OCI-LY7 (cell line): ENCODE results near the gene KLHL1. TPM values are rescaled to one million over a fixed set of nuclear protein-coding genes. Genes with fewer than 3 reads are reported as not detected.

Source experiments
- BruUV-seq: library from RNA; stranded (reverse); fragments of 400-500 nt; replicated peaks from 2 replicates; lab custom pipeline; 2021; lab: Mats Ljungman, UMichigan
- CTCF ChIA-PET: fragments of 300-600 bp; sonication (Branson Sonifier 250); formaldehyde crosslinking; loops from one replicate; lab custom pipeline; 2022; ENCODE audit warnings: antibody characterized with exemption; ENCODE audit not compliant: unreplicated experiment; lab: Charles Lee
- POLR2A ChIA-PET: fragments of 300-600 bp; sonication (Branson Sonifier 250); formaldehyde crosslinking; loops from one replicate; lab custom pipeline; 2022; ENCODE audit warnings: antibody characterized with exemption; lab: Charles Lee
- DNase-seq: peaks from one replicate; pipeline ENCODE4 v3.0.0-alpha.2; 2015; ENCODE audit warnings: low spot score
- H2AFZ ChIP-seq: fragments of 200-600 bp; sonication (generic), shearing (Covaris generic); 2 replicates; pipeline ENCODE4 v1.6.1; 2014; ENCODE audit warnings: mild to moderate bottlenecking, antibody characterized with exemption, low read length, moderate library complexity
- H3K27ac ChIP-seq: fragments of 200-600 bp; sonication (generic); 2 replicates; pipeline ENCODE4 v1.5.1; 2014; ENCODE audit warnings: mixed run types, low read depth, mild to moderate bottlenecking, moderate library complexity, low read length, inconsistent platforms; ENCODE audit not compliant: poor library complexity, severe bottlenecking
- H3K36me3 ChIP-seq: fragments of 200-600 bp; sonication (generic); 2 replicates; pipeline ENCODE4 v1.6.1; 2014; ENCODE audit warnings: mild to moderate bottlenecking, antibody characterized with exemption, low read length, moderate library complexity, mixed read lengths; ENCODE audit not compliant: insufficient read depth
- H3K4me1 ChIP-seq: fragments of 200-600 bp; sonication (generic); 2 replicates; pipeline ENCODE4 v1.5.1; 2014; ENCODE audit warnings: mild to moderate bottlenecking, low read length; ENCODE audit not compliant: insufficient read depth, poor library complexity, severe bottlenecking
- H3K4me2 ChIP-seq: fragments of 200-600 bp; sonication (generic); 2 replicates; pipeline ENCODE4 v1.6.1; 2014; ENCODE audit warnings: mild to moderate bottlenecking, low read length
- H3K4me3 ChIP-seq: fragments of 200-600 bp; sonication (generic); 2 replicates; pipeline ENCODE4 v1.5.1; 2014; ENCODE audit warnings: mild to moderate bottlenecking, low read depth, low read length; ENCODE audit not compliant: poor library complexity, severe bottlenecking
- H3K79me2 ChIP-seq: fragments of 200-600 bp; sonication (generic); 2 replicates; pipeline ENCODE4 v1.6.1; 2016; ENCODE audit warnings: low read depth, mild to moderate bottlenecking, low read length, moderate library complexity, mixed read lengths; ENCODE audit not compliant: insufficient read depth
- H3K9me2 ChIP-seq: fragments of 200-600 bp; sonication (generic); 2 replicates; pipeline ENCODE4 v1.6.1; 2016; ENCODE audit warnings: mild to moderate bottlenecking, low read length, mixed read lengths; ENCODE audit not compliant: insufficient read depth
- H3K9me3 ChIP-seq: fragments of 200-600 bp; sonication (generic); 2 replicates; pipeline ENCODE4 v1.6.1; 2014; ENCODE audit warnings: mild to moderate bottlenecking, mixed run types, low read length, mixed read lengths
- H4K20me1 ChIP-seq: fragments of 200-600 bp; sonication (generic); 2 replicates; pipeline ENCODE4 v1.6.1; 2014; ENCODE audit warnings: mild to moderate bottlenecking, antibody characterized with exemption, low read length, moderate library complexity, mixed read lengths; ENCODE audit not compliant: insufficient read depth
- CTCF ChIP-seq: fragments of 200-600 bp; sonication (generic); conservative IDR thresholded peaks from 2 replicates; pipeline ENCODE4 v1.5.1; 2014; ENCODE audit warnings: mild to moderate bottlenecking, antibody characterized with exemption, low read length, moderate library complexity, mixed read lengths
- EZH2phosphoT487 ChIP-seq: fragments of 200-600 bp; sonication (generic); IDR thresholded peaks from 2 replicates; pipeline ENCODE4 v1.6.1; 2018; ENCODE audit warnings: low read depth, borderline replicate concordance, mild to moderate bottlenecking, mixed run types, antibody characterized with exemption, low read length, moderate library complexity, mixed read lengths
- intact Hi-C: fragments of 100-400 bp; cut with micrococcal nuclease; formaldehyde crosslinking; loops from one replicate; pipeline ENCODE4 v1.10.0; 2022; ENCODE audit not compliant: unreplicated experiment
- total RNA-seq, 2 experiments: library from RNA; depleted of rRNA in 1 of 2; stranded (reverse); fragments of >200 nt in 1 of 2; shearing (Covaris generic) in 1 of 2; gene quantifications; 2 replicates each; pipeline ENCODE4 v1.2.3, GENCODE V29; 2014 to 2022

Gene KLHL1
- total RNA-seq, 2 experiments from 2014 or later = not detected

GRCh38 chr13:69751259-69751658 lies 357.0 kb downstream of the KLHL1 start:
- no peaks in the 10 kb centered on the region for H3K9me3 ChIP-seq
- no peaks in the 10 kb centered on the region for H4K20me1 ChIP-seq
- no peaks in the 10 kb centered on the region for H3K4me1 ChIP-seq
- intact Hi-C loops = loop anchor here (2.0 kb wide), 1 partner anchor 70 kb away; no protein-coding TSS in a partner anchor
- BruUV-seq = no TSS peak
- ChIA-PET CTCF (no interaction called here), POLR2A (no interaction called here)
- H3K4me2 ChIP-seq = no peak overlapping the region
- no peak for TF ChIP-seq EZH2phosphoT487
- no peak for TF ChIP-seq CTCF
- no peak overlapping the region for H3K27ac ChIP-seq
- no peaks in the 10 kb centered on the region for H3K36me3 ChIP-seq
- no peak for DNase-seq
- no peak overlapping the region for H2AFZ ChIP-seq
- no peak overlapping the region for H3K4me3 ChIP-seq
- no peaks in the 10 kb centered on the region for H3K79me2 ChIP-seq
- no peaks in the 10 kb centered on the region for H3K9me2 ChIP-seq

- H4K20me1 ChIP-seq = no peaks in the 10 kb centered on the region
- H3K9me3 ChIP-seq = no peaks in the 10 kb centered on the region
- ChIA-PET CTCF (no interaction called here), POLR2A (no interaction called here)
- TF ChIP-seq CTCF (no peak), EZH2phosphoT487 (no peak)
- no peaks in the 10 kb centered on the region for H3K4me1 ChIP-seq
- no TSS peak for BruUV-seq
- H3K27ac ChIP-seq = no peak overlapping the region
- DNase-seq = no peak
- H3K79me2 ChIP-seq = no peaks in the 10 kb centered on the region
- intact Hi-C loops = no loop called here
- H3K4me2 ChIP-seq = no peak overlapping the region
- H3K36me3 ChIP-seq = no peaks in the 10 kb centered on the region
- no peak overlapping the region for H2AFZ ChIP-seq
- H3K4me3 ChIP-seq = no peak overlapping the region
- H3K9me2 ChIP-seq = no peaks in the 10 kb centered on the region
Measured at GRCh38 chr13:69737129-69737935, 370.9 kb downstream of the KLHL1 start.

- Histone ChIP-seq H3K4me2 (no peak overlapping the region), H3K4me3 (no peak overlapping the region), H3K79me2 (no peaks in the 10 kb centered on the region), H3K27ac (no peak overlapping the region), H3K9me3 (no peaks in the 10 kb centered on the region), H3K4me1 (no peaks in the 10 kb centered on the region), H3K9me2 (no peaks in the 10 kb centered on the region), H4K20me1 (no peaks in the 10 kb centered on the region), H2AFZ (no peak overlapping the region), H3K36me3 (no peaks in the 10 kb centered on the region)
- intact Hi-C loops = no loop called here
- ChIA-PET POLR2A (no interaction called here), CTCF (no interaction called here)
- no TSS peak for BruUV-seq
- no peak for DNase-seq
- no peak for TF ChIP-seq EZH2phosphoT487
- TF ChIP-seq CTCF = no peak
Measured at GRCh38 chr13:69721631-69722030, 386.6 kb downstream of the KLHL1 start.
